Measurements from ENCODE around the gene VGLL1. TPM values are rescaled to one million over a fixed set of nuclear protein-coding genes. Genes with fewer than 3 reads are reported as not detected.

Gene VGLL1
- total RNA-seq, 4 donors from 2014 or later: not detected

DNA sequence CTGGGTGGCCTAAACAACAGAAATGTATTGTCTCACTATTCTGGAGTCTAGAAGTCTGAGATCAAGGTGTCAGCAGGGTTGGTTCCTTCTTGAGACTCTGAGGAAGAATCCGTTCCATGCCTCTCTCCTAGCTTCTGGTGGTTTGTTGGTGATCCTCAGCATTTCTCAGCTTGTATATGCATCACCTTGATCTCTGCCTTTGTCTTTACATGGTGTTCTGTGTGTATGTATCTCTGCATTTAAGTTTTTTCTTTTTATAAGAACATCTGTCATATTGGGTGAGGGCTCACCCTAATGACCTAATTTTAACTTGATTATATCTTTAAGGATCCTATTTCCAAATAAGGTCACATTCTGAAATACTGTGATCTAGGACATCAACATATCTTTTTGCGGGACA lies 65.3 kb downstream of the VGLL1 start:
- in situ Hi-C loops (cut with MboI; ENCODE audit: low sequenced_read_pairs in 4 of 4) (no loop called here), intact Hi-C loops (cut with DNase I; ENCODE audit: low total_unique reads) (no loop called here)
- DNase-seq (no peak), ATAC-seq (no peak)
- Histone ChIP-seq H3K36me3 (no peaks in the 10 kb centered on the region), H3K27me3 (peaks cover 0 to 5% (median 0%) of the 10 kb centered on the region in 3 donors), H3K4me3 (no peak overlapping the region), H3K27ac (no peak overlapping the region), H3K4me1 (no peaks in the 10 kb centered on the region), H3K9me3 (no peaks in the 10 kb centered on the region)
- TF ChIP-seq POLR2A (IDR thresholded peaks at IDR 0.05): no peak
- TF ChIP-seq, protein P1, sequence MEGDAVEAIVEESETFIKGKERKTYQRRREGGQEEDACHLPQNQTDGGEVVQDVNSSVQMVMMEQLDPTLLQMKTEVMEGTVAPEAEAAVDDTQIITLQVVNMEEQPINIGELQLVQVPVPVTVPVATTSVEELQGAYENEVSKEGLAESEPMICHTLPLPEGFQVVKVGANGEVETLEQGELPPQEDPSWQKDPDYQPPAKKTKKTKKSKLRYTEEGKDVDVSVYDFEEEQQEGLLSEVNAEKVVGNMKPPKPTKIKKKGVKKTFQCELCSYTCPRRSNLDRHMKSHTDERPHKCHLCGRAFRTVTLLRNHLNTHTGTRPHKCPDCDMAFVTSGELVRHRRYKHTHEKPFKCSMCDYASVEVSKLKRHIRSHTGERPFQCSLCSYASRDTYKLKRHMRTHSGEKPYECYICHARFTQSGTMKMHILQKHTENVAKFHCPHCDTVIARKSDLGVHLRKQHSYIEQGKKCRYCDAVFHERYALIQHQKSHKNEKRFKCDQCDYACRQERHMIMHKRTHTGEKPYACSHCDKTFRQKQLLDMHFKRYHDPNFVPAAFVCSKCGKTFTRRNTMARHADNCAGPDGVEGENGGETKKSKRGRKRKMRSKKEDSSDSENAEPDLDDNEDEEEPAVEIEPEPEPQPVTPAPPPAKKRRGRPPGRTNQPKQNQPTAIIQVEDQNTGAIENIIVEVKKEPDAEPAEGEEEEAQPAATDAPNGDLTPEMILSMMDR (IDR thresholded peaks at IDR 0.05 in 4 of 5, conservative IDR thresholded peaks at IDR 0.05 in 1 of 5): no peak

GRCh38 chrX:136597954-136598353 lies 65.9 kb downstream of the VGLL1 start:
- H3K36me3 ChIP-seq: no peaks in the 10 kb centered on the region

GRCh38 chrX:136598631-136599030 lies 66.6 kb downstream of the VGLL1 start:
- intact Hi-C loops (cut with DNase I; ENCODE audit: low total_unique reads) (no loop called here), in situ Hi-C loops (cut with MboI; ENCODE audit: low sequenced_read_pairs in 4 of 4) (no loop called here)
- TF ChIP-seq, protein P1 (IDR thresholded peaks at IDR 0.05 in 4 of 5, conservative IDR thresholded peaks at IDR 0.05 in 1 of 5): no peak
- TF ChIP-seq POLR2A (IDR thresholded peaks at IDR 0.05): no peak
- H3K27me3 ChIP-seq: peaks cover 0 to 5% (median 0%) of the 10 kb centered on the region in 3 donors
- DNase-seq (no peak), ATAC-seq (no peak)
- no peaks in the 10 kb centered on the region for H3K36me3 ChIP-seq
- H3K9me3 ChIP-seq: no peaks in the 10 kb centered on the region
- no peak overlapping the region for H3K27ac ChIP-seq
- no peaks in the 10 kb centered on the region for H3K4me1 ChIP-seq
- no peak overlapping the region for H3K4me3 ChIP-seq

More at GRCh38 chrX:136597954-136598353, 65.9 kb downstream of the VGLL1 start:
- no peak for TF ChIP-seq POLR2A (IDR thresholded peaks at IDR 0.05)
- TF ChIP-seq, protein P1 (IDR thresholded peaks at IDR 0.05 in 4 of 5, conservative IDR thresholded peaks at IDR 0.05 in 1 of 5): no peak
- no peaks in the 10 kb centered on the region for H3K9me3 ChIP-seq
- H3K4me3 ChIP-seq: no peak overlapping the region
- H3K27ac ChIP-seq: no peak overlapping the region
- peaks cover 0 to 5% (median 0%) of the 10 kb centered on the region in 3 donors for H3K27me3 ChIP-seq
- in situ Hi-C loops (cut with MboI; ENCODE audit: low sequenced_read_pairs in 4 of 4) (no loop called here), intact Hi-C loops (cut with DNase I; ENCODE audit: low total_unique reads) (no loop called here)
- no peaks in the 10 kb centered on the region for H3K4me1 ChIP-seq
- DNase-seq (no peak), ATAC-seq (no peak)

DNA sequence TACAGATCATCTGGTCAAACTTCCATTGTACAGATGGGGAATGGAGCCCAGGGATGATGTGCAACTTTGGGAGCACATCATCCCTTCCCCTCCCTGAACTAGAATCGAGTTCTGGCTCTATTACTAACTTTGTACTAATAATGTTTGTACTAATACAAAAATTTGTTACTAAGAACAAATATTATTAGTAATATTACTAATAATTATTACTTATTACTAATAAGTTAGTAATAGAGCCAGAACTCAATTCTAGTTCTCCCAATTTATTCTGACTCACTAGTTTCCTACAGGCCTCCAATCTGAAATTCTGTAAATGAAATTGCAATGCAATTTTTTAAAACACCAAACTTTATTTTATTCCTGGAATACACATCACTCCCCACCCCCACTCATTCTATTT lies 68.0 kb downstream of the VGLL1 start:
- intact Hi-C loops (cut with DNase I; ENCODE audit: low total_unique reads): no loop called here
- TF ChIP-seq, protein P1 (IDR thresholded peaks at IDR 0.05 in 4 of 5, conservative IDR thresholded peaks at IDR 0.05 in 1 of 5): no peak
- TF ChIP-seq POLR2A (IDR thresholded peaks at IDR 0.05): no peak
- Histone ChIP-seq H3K36me3 (no peaks in the 10 kb centered on the region), H3K27me3 (no peaks in the 10 kb centered on the region), H3K9me3 (no peaks in the 10 kb centered on the region), H3K4me1 (no peaks in the 10 kb centered on the region), H3K4me3 (no peak overlapping the region), H3K27ac (no peak overlapping the region)
- ATAC-seq: no peak
- in situ Hi-C loops (cut with MboI; ENCODE audit: low sequenced_read_pairs in 4 of 4): no loop called here
- no peak for DNase-seq

MicroRNA genes within 50 kb of the gene (microRNA counts, 767-probe panel; counts per million panel counts)
- 356 to 448 counts per million in 2 donors for microRNA hsa-miR-934

Small RNA genes lying within 50 kb of the gene (microRNA-seq; reads per million reads assigned to microRNA genes)
- 0 reads per million in 2 donors for gene MIR934 (ENCODE audit: borderline replicate concordance in 2 of 2)

Other genes with a start within 250 kb of the VGLL1 start
- under 1 TPM in 1 of 4 donors, not detected in 3; 0.04 TPM for gene ADGRG4, start 231.3 kb upstream of the VGLL1 start, total RNA-seq
- gene BRS3, start 44.3 kb upstream of the VGLL1 start, total RNA-seq: not detected
- 100 to 1,000 TPM in 3 of 4 donors, 10 to 100 TPM in 1; 97.5 to 157 (median 114) TPM for gene HTATSF1, start 34.6 kb upstream of the VGLL1 start, total RNA-seq
- under 1 TPM in 1 of 4 donors, not detected in 3; 0.23 TPM for gene CD40LG, start 115.9 kb downstream of the VGLL1 start, total RNA-seq
- 10 to 100 TPM; 15.0 to 29.9 (median 24.5) TPM for gene ARHGEF6, start 248.7 kb downstream of the VGLL1 start, total RNA-seq

Data from gastrocnemius medialis (tissue), 4 donors.